CD4-positive, alpha-beta T cell (primary cell): Measurements from ENCODE around the gene MGAT5. TPM values are rescaled to one million over a fixed set of nuclear protein-coding genes. Genes with fewer than 3 reads are reported as not detected.

ENCODE experiments used
- ATAC-seq: fragments of 200-7000 bp; cut with Tn5 transposase; one replicate; pipeline ENCODE4 v1.10.0; 2022; ENCODE audit warnings: mild to moderate bottlenecking; ENCODE audit not compliant: poor library complexity
- CTCF ChIA-PET: fragments of 350-600 bp; sonication (Branson Sonifier 250); formaldehyde crosslinking; loops from one replicate; lab custom pipeline; 2021; ENCODE audit warnings: antibody characterized with exemption, inconsistent platforms; lab: Charles Lee
- POLR2A ChIA-PET: fragments of 350-600 bp; sonication (Branson Sonifier 250); formaldehyde crosslinking; loops from one replicate; lab custom pipeline; 2021; ENCODE audit warnings: antibody characterized with exemption, inconsistent platforms; lab: Charles Lee
- DNase-seq, 14 experiments: peaks; one replicate each; pipeline ENCODE4 v3.0.0-alpha.2; 2013 to 2020; ENCODE audit warnings: mixed read lengths in 2 of 14
- H3K27ac ChIP-seq, 2 donors: one replicate each; pipeline versions ENCODE4 v1.5.1 to v1.7.0; 2013; ENCODE audit warnings: low read length in 2 of 2, low read depth in 1 of 2, mild to moderate bottlenecking in 1 of 2
- H3K27me3 ChIP-seq, 2 experiments: 1 replicate in 1 of 2; 2 replicates in 1 of 2; pipeline versions ENCODE4 v1.6.1 to v1.7.0; 2013; ENCODE audit warnings: low read length in 2 of 2, control low read depth in 1 of 2, mild to moderate bottlenecking in 1 of 2, moderate library complexity in 1 of 2; ENCODE audit not compliant: insufficient read depth in 2 of 2, control insufficient read depth in 1 of 2
- H3K36me3 ChIP-seq: one replicate; pipeline ENCODE4 v1.6.1; 2013; ENCODE audit warnings: low read length, control low read depth; ENCODE audit not compliant: insufficient read depth
- H3K4me1 ChIP-seq: one replicate; pipeline ENCODE4 v1.6.1; 2013; ENCODE audit warnings: low read length, control low read depth; ENCODE audit not compliant: insufficient read depth
- H3K4me3 ChIP-seq: one replicate; pipeline ENCODE4 v1.5.1; 2013; ENCODE audit warnings: mild to moderate bottlenecking, low read length, moderate library complexity
- H3K9me3 ChIP-seq, 2 experiments: 1 replicate in 1 of 2; 2 replicates in 1 of 2; pipeline versions ENCODE4 v1.6.1 to v1.7.0; 2013; ENCODE audit warnings: low read length in 2 of 2, mild to moderate bottlenecking in 2 of 2, control low read depth in 1 of 2, moderate library complexity in 1 of 2; ENCODE audit not compliant: control insufficient read depth in 1 of 2, insufficient read depth in 1 of 2
- H3K27ac Mint-ChIP-seq: one replicate; pipeline ENCODE4 v1.8.0; 2020; ENCODE audit warnings: mixed read lengths
- H3K27me3 Mint-ChIP-seq: one replicate; pipeline ENCODE4 v1.8.0; 2021; ENCODE audit warnings: mixed read lengths
- H3K36me3 Mint-ChIP-seq: one replicate; pipeline ENCODE4 v1.8.0; 2021; ENCODE audit warnings: low read depth, mixed read lengths
- H3K4me1 Mint-ChIP-seq: one replicate; pipeline ENCODE4 v1.8.0; 2021; ENCODE audit warnings: low read depth, mixed read lengths
- H3K4me3 Mint-ChIP-seq: one replicate; pipeline ENCODE4 v1.8.0; 2020; ENCODE audit warnings: mild to moderate bottlenecking, mixed read lengths
- H3K9me3 Mint-ChIP-seq: one replicate; pipeline ENCODE4 v1.8.0; 2020; ENCODE audit warnings: mixed read lengths
- CTCF ChIP-seq: fragments of 200-600 bp; IDR thresholded peaks from one replicate; pipeline ENCODE4 v1.8.0; 2022; ENCODE audit warnings: antibody characterized with exemption, mild to moderate bottlenecking
- intact Hi-C, 2 experiments: fragments of 100-400 bp; cut with DNase I in 1 of 2; cut with micrococcal nuclease in 1 of 2; formaldehyde crosslinking; loops; one replicate each; pipeline versions ENCODE4 v1.15.1 to v1.9.0; 2023 to 2025; cut with DNase I, micrococcal nuclease
- total RNA-seq, 174 experiments: library from RNA in 2 of 174; stranded (reverse) in 2 of 174; gene quantifications; one replicate each; pipeline ENCODE4 v1.2.3 and lab custom pipeline; 2021 to 2026

Gene MGAT5
- total RNA-seq, 2 experiments from 2014 or later, result 77.5 to 77.8 TPM

- peaks cover 32% of the 10 kb centered on the region for H3K4me1 Mint-ChIP-seq
- Histone ChIP-seq H3K27ac (no peak overlapping the region), H3K4me3 (no peak overlapping the region), H3K9me3 (no peaks in the 10 kb centered on the region), H3K36me3 (peaks cover 6% of the 10 kb centered on the region), H3K4me1 (peaks cover 14% of the 10 kb centered on the region), H3K27me3 (no peaks in the 10 kb centered on the region)
- H3K36me3 Mint-ChIP-seq, result peaks cover 42% of the 10 kb centered on the region
- ChIA-PET POLR2A (no interaction called here), CTCF (no interaction called here)
- intact Hi-C loops, result no loop called here
- ATAC-seq (no peak), DNase-seq (no peak)
- TF ChIP-seq CTCF, result no peak
- H3K27ac Mint-ChIP-seq, result no peak overlapping the region
- H3K9me3 Mint-ChIP-seq, result no peaks in the 10 kb centered on the region
- no peaks in the 10 kb centered on the region for H3K27me3 Mint-ChIP-seq
- no peak overlapping the region for H3K4me3 Mint-ChIP-seq
Observed at GRCh38 chr2:134389381-134389780, 135.5 kb downstream of the MGAT5 start.

DNA sequence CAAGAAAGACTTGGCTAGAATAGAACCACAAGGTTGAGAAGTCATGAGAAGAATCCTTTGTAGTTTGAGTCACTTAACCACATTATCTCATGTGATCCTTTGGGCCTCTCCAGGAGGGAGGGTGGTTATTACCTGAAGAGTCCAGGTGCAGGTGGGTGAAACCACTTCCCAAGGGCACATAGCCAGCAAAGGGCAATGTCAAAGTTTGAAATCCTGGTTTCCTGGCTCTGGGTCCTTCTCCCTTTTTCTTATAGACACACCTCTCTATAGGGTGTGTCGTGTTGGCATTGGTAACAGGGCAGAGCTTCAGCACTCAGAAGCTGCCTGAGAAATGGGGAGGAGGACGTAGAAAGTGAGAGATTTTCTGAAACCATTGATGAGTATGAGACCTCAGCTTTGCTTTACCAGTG is 137.9 kb downstream of the MGAT5 start:
- DNase-seq, result peak in 3 of 14 experiments; percentile 13 to 31 (median 19)

DNA sequence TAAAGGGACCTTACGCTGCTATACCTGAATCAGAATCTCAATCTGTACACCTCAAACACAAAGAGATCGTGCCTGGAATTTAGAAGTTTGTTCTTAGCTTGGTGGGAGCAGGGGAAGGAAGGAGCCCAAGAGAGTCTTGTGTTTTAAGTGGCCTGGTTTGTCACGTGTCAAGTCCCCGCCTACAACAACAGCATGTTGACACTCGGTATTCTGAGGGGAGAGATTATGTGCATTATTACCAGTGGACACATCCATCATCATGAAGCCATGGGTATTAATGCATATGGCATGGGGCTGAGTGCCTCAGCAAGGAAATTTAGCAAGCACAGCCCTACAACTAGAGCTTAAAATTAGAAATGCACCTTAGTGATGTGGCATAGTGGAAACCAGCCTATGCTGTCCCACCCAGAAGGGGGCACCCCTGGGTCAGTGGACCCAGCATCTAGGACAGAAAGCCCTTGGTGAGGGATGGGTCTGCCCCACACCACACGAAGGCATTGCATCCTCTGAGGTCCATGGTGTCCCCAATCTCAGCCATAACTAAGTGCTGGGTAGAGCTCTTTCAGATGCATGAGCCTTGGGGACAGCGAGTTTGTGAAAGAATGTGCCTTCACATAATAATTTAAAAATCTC is 138.7 kb downstream of the MGAT5 start:
- peaks cover 43% of the 10 kb centered on the region for H3K36me3 Mint-ChIP-seq
- POLR2A ChIA-PET, result no interaction called here

More for the DNA sequence above, 137.9 kb downstream of the MGAT5 start:
- H3K4me1 ChIP-seq, result peaks cover 14% of the 10 kb centered on the region
- H3K9me3 ChIP-seq, result no peaks in the 10 kb centered on the region
- ChIA-PET CTCF (no interaction called here), POLR2A (no interaction called here)
- H3K36me3 Mint-ChIP-seq, result peaks cover 39% of the 10 kb centered on the region
- peaks cover 21% of the 10 kb centered on the region for H3K4me1 Mint-ChIP-seq
- peak overlapping the region; percentile 4 for H3K27ac Mint-ChIP-seq
- peak; percentile 26 for ATAC-seq
- H3K27me3 Mint-ChIP-seq, result no peaks in the 10 kb centered on the region
- intact Hi-C loops, result no loop called here
- no peak overlapping the region for H3K27ac ChIP-seq
- H3K4me3 ChIP-seq, result no peak overlapping the region
- TF ChIP-seq CTCF, result no peak
- no peaks in the 10 kb centered on the region for H3K27me3 ChIP-seq
- H3K9me3 Mint-ChIP-seq, result no peaks in the 10 kb centered on the region
- H3K36me3 ChIP-seq, result peaks cover 12% of the 10 kb centered on the region
- no peak overlapping the region for H3K4me3 Mint-ChIP-seq

More for the DNA sequence above, 138.7 kb downstream of the MGAT5 start:
- H3K4me3 ChIP-seq, result no peak overlapping the region
- peaks cover 21% of the 10 kb centered on the region for H3K4me1 Mint-ChIP-seq
- H3K36me3 ChIP-seq, result peaks cover 13% of the 10 kb centered on the region
- no peak for TF ChIP-seq CTCF
- no peak for ATAC-seq
- CTCF ChIA-PET, result no interaction called here
- no peaks in the 10 kb centered on the region for H3K9me3 Mint-ChIP-seq
- no peak overlapping the region for H3K27ac ChIP-seq
- DNase-seq, result no peak
- H3K4me1 ChIP-seq, result peaks cover 14% of the 10 kb centered on the region
- no peaks in the 10 kb centered on the region for H3K27me3 Mint-ChIP-seq
- no peaks in the 10 kb centered on the region for H3K27me3 ChIP-seq
- H3K9me3 ChIP-seq, result no peaks in the 10 kb centered on the region
- intact Hi-C loops, result no loop called here
- H3K4me3 Mint-ChIP-seq, result no peak overlapping the region
- H3K27ac Mint-ChIP-seq, result no peak overlapping the region
